H9 (cell line): Measurements from ENCODE around the gene C1orf116. TPM values are rescaled to one million over a fixed set of nuclear protein-coding genes. Genes with fewer than 3 reads are reported as not detected.
A peak's percentile ranks its signal among the peaks of the same experiment; 100 is the strongest.

Experiments
- DNase-seq: peaks from one replicate; pipeline ENCODE4 v3.0.0-alpha.2; 2017
- H2AFZ ChIP-seq: one replicate; pipeline ENCODE4 v1.6.1; 2013; ENCODE audit warnings: mild to moderate bottlenecking, low read length, control low read depth, moderate library complexity
- H2AK5ac ChIP-seq: 2 replicates; pipeline ENCODE4 v1.6.1; 2013; ENCODE audit warnings: low read length, control low read depth, mixed read lengths; ENCODE audit not compliant: insufficient read length
- H2BK120ac ChIP-seq: one replicate; pipeline ENCODE4 v1.6.1; 2013; ENCODE audit warnings: low read depth, mild to moderate bottlenecking, low read length, control low read depth, inconsistent platforms; ENCODE audit not compliant: poor library complexity, severe bottlenecking
- H2BK12ac ChIP-seq: 2 replicates; pipeline ENCODE4 v1.6.1; 2013; ENCODE audit warnings: low read length, control low read depth, mixed read lengths, low read depth; ENCODE audit not compliant: insufficient read length
- H2BK15ac ChIP-seq: 2 replicates; pipeline ENCODE4 v1.6.1; 2013; ENCODE audit warnings: low read depth, low read length, control low read depth
- H2BK20ac ChIP-seq: one replicate; pipeline ENCODE4 v1.6.1; 2013; ENCODE audit warnings: low read depth, mild to moderate bottlenecking, low read length, control low read depth, inconsistent platforms; ENCODE audit not compliant: poor library complexity, severe bottlenecking
- H2BK5ac ChIP-seq: 2 replicates; pipeline ENCODE4 v1.6.1; 2013; ENCODE audit warnings: low read length, control low read depth, mixed read lengths; ENCODE audit not compliant: insufficient read length
- H3K14ac ChIP-seq: 2 replicates; pipeline ENCODE4 v1.6.1; 2013; ENCODE audit warnings: low read length, control low read depth; ENCODE audit not compliant: insufficient read depth
- H3K18ac ChIP-seq: 2 replicates; pipeline ENCODE4 v1.6.1; 2013; ENCODE audit warnings: low read depth, mild to moderate bottlenecking, mixed read lengths, low read length, control low read depth; ENCODE audit not compliant: insufficient read length
- H3K23ac ChIP-seq: 2 replicates; pipeline ENCODE4 v1.6.1; 2013; ENCODE audit warnings: low read length, control low read depth, mixed read lengths, low read depth; ENCODE audit not compliant: insufficient read length
- H3K23me2 ChIP-seq: 2 replicates; pipeline ENCODE4 v1.6.1; 2013; ENCODE audit warnings: low read depth, mild to moderate bottlenecking, mixed read lengths, low read length, control low read depth; ENCODE audit not compliant: insufficient read length, poor library complexity, severe bottlenecking
- H3K27ac ChIP-seq: 2 replicates; pipeline ENCODE4 v1.5.1; 2013; ENCODE audit warnings: low read length, control low read depth, mixed read lengths, low read depth; ENCODE audit not compliant: insufficient read length
- H3K27me3 ChIP-seq: 2 replicates; pipeline ENCODE4 v1.6.1; 2013; ENCODE audit warnings: low read length, control low read depth, inconsistent platforms; ENCODE audit not compliant: insufficient read depth
- H3K4ac ChIP-seq: 2 replicates; pipeline ENCODE4 v1.6.1; 2013; ENCODE audit warnings: low read depth, mild to moderate bottlenecking, control low read depth, inconsistent platforms, low read length, moderate library complexity
- H3K4me1 ChIP-seq: 2 replicates; pipeline ENCODE4 v1.6.1; 2013; ENCODE audit warnings: low read length, control low read depth, inconsistent platforms; ENCODE audit not compliant: insufficient read depth
- H3K4me2 ChIP-seq: 2 replicates; pipeline ENCODE4 v1.6.1; 2013; ENCODE audit warnings: low read length, control low read depth, mixed read lengths; ENCODE audit not compliant: insufficient read length, insufficient read depth
- H3K56ac ChIP-seq: 2 replicates; pipeline ENCODE4 v1.6.1; 2013; ENCODE audit warnings: low read depth, mild to moderate bottlenecking, mixed read lengths, low read length, control low read depth; ENCODE audit not compliant: insufficient read length
- H3K79me1 ChIP-seq: 2 replicates; pipeline ENCODE4 v1.6.1; 2013; ENCODE audit warnings: low read depth, mild to moderate bottlenecking, moderate library complexity, low read length, control low read depth, inconsistent platforms; ENCODE audit not compliant: insufficient read depth, poor library complexity, severe bottlenecking
- H3K79me2 ChIP-seq: 2 replicates; pipeline ENCODE4 v1.6.1; 2013; ENCODE audit warnings: low read length, control low read depth, inconsistent platforms; ENCODE audit not compliant: insufficient read depth
- H3K9ac ChIP-seq: 2 replicates; pipeline ENCODE4 v1.6.1; 2013; ENCODE audit warnings: low read length, control low read depth, mixed read lengths; ENCODE audit not compliant: insufficient read length; ENCODE audit errors: extremely low read depth
- H3K9me3 ChIP-seq: one replicate; pipeline ENCODE4 v1.6.1; 2013; ENCODE audit warnings: low read depth, low read length, inconsistent platforms; ENCODE audit not compliant: control insufficient read depth
- H3T11ph ChIP-seq: one replicate; pipeline ENCODE4 v1.6.1; 2013; ENCODE audit warnings: mild to moderate bottlenecking, low read length, control low read depth, inconsistent platforms
- H4K20me1 ChIP-seq: one replicate; pipeline ENCODE4 v1.6.1; 2013; ENCODE audit not compliant: control insufficient read depth, insufficient read length, insufficient read depth
- H4K5ac ChIP-seq: 2 replicates; pipeline ENCODE4 v1.6.1; 2013; ENCODE audit warnings: low read depth, mild to moderate bottlenecking, mixed read lengths, low read length, control low read depth; ENCODE audit not compliant: insufficient read length
- H4K8ac ChIP-seq: replicated peaks from 2 replicates; pipeline ENCODE4 v1.6.1; 2013; ENCODE audit warnings: low read length, control low read depth, mixed read lengths, low read depth; ENCODE audit not compliant: insufficient read length
- H4K91ac ChIP-seq: 2 replicates; pipeline ENCODE4 v1.6.1; 2013; ENCODE audit warnings: low read depth, mild to moderate bottlenecking, moderate library complexity, mixed read lengths, low read length, control low read depth; ENCODE audit not compliant: insufficient read length
- H3K27ac Mint-ChIP-seq, 3 experiments: 2 replicates in 2 of 3; 3 replicates in 1 of 3; pipeline ENCODE4 v1.8.0; 2020 to 2021; ENCODE audit warnings: mixed read lengths in 3 of 3, mild to moderate bottlenecking in 1 of 3, moderate library complexity in 1 of 3
- H3K27me3 Mint-ChIP-seq: 2 replicates; pipeline ENCODE4 v1.8.0; 2021; ENCODE audit warnings: low read depth, mild to moderate bottlenecking, moderate library complexity, mixed read lengths
- H3K36me3 Mint-ChIP-seq, 3 experiments: 2 replicates in 2 of 3; 3 replicates in 1 of 3; pipeline ENCODE4 v1.8.0; 2020 to 2021; ENCODE audit warnings: low read depth in 3 of 3, mixed read lengths in 3 of 3; ENCODE audit not compliant: insufficient read depth in 1 of 3
- H3K4me1 Mint-ChIP-seq, 2 experiments: 2 replicates each; pipeline ENCODE4 v1.8.0; 2020; ENCODE audit warnings: mixed read lengths in 2 of 2
- H3K4me3 Mint-ChIP-seq, 2 experiments: 2 replicates in 1 of 2; 3 replicates in 1 of 2; pipeline ENCODE4 v1.8.0; 2020 to 2021; ENCODE audit warnings: mild to moderate bottlenecking in 2 of 2, mixed read lengths in 2 of 2, moderate library complexity in 1 of 2
- H3K9me3 Mint-ChIP-seq, 2 experiments: 2 replicates in 1 of 2; 3 replicates in 1 of 2; pipeline ENCODE4 v1.8.0; 2020; ENCODE audit warnings: mild to moderate bottlenecking in 2 of 2, mixed read lengths in 2 of 2, moderate library complexity in 1 of 2
- WGBS: extraction: QIAGEN DNeasy Blood & Tissue Kit; methylation state at CpG from one replicate; pipeline ENCODE4 v1.1.7; 2013; ENCODE audit warnings: missing lambda C conversion rate, low lambda C conversion rate, mixed read lengths; ENCODE audit not compliant: insufficient read length; ENCODE audit errors: extremely low coverage; 5-methylcytosine and 5-hydroxymethylcytosine counted together
- total RNA-seq: library from RNA; stranded (reverse); gene quantifications from 2 replicates; pipeline ENCODE4 v1.2.1, GENCODE V29; 2021
- TF ChIP-seq, protein P1 (sequence below): fragments of 200-600 bp; sonication (generic); conservative IDR thresholded peaks from 3 replicates; pipeline ENCODE4 v1.8.0; 2021; ENCODE audit warnings: antibody characterized with exemption, mild to moderate bottlenecking

The C1orf116 gene
- total RNA-seq, 1 experiment from 2014 or later = 0.48 TPM

DNA sequence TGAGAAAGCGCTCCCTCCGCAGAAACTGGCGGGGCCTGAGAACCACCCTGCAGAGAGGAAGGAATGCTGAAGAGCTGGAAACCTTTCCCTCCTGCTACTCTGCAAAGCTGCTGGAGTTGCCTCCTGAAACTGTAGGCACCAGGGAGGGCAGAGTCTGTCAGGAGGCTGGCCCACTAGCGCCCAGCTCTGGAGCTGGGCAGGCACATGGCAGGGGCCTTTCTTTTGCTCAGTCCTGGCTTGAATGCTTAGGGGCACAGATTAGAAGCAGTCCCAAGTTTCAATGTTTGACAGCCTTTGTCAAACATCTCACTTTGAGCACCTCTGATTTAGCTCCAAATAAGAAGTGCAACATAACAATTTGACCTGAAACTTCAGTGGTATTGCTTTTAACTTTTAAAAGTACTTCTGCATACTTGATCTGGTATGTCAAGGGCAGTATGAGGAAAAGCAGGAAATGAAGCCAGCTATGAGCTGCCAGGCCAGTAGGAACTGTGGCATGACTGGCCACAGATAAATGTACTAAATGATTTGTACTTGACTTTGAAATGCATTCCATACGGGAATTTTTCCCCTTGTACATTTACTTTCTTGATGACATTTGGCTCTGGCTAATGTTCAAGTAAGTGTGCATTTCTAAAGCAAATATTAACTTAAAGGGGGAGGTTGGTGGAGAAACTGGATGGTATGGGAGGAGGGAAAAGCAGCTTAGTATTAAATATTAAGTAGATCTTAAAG, 7.2 kb downstream of the C1orf116 start:
- Histone ChIP-seq H3K79me2 (no peaks in the 10 kb centered on the region), H3K27me3 (no peaks in the 10 kb centered on the region), H2BK120ac (no peak overlapping the region), H3K56ac (no peak overlapping the region), H3K14ac (no peak overlapping the region), H2BK12ac (no peak overlapping the region), H3K23ac (no peak overlapping the region), H3K23me2 (no peaks in the 10 kb centered on the region), H2AK5ac (no peak overlapping the region), H3K4ac (no peak overlapping the region), H3K4me1 (peaks cover 10% of the 10 kb centered on the region; the same call in 1 of the 2 replicates), H3K79me1 (no peaks in the 10 kb centered on the region), H2BK15ac (no peak overlapping the region), H3K27ac (no peak overlapping the region), H4K91ac (no peak overlapping the region), H3K9ac (no peak overlapping the region), H2BK5ac (no peak overlapping the region), H4K5ac (no peak overlapping the region), H2AFZ (no peak overlapping the region), H4K8ac (no peak overlapping the region), H2BK20ac (no peak overlapping the region), H3K9me3 (no peaks in the 10 kb centered on the region), H3K18ac (no peak overlapping the region), H4K20me1 (no peaks in the 10 kb centered on the region), H3K4me2 (no peak overlapping the region), H3T11ph (no peak overlapping the region)
- TF ChIP-seq, protein P1, sequence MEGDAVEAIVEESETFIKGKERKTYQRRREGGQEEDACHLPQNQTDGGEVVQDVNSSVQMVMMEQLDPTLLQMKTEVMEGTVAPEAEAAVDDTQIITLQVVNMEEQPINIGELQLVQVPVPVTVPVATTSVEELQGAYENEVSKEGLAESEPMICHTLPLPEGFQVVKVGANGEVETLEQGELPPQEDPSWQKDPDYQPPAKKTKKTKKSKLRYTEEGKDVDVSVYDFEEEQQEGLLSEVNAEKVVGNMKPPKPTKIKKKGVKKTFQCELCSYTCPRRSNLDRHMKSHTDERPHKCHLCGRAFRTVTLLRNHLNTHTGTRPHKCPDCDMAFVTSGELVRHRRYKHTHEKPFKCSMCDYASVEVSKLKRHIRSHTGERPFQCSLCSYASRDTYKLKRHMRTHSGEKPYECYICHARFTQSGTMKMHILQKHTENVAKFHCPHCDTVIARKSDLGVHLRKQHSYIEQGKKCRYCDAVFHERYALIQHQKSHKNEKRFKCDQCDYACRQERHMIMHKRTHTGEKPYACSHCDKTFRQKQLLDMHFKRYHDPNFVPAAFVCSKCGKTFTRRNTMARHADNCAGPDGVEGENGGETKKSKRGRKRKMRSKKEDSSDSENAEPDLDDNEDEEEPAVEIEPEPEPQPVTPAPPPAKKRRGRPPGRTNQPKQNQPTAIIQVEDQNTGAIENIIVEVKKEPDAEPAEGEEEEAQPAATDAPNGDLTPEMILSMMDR = no peak
- no peak overlapping the region for H3K27ac Mint-ChIP-seq
- H3K27me3 Mint-ChIP-seq = no peaks in the 10 kb centered on the region
- H3K4me3 Mint-ChIP-seq = no peak overlapping the region
- peak; percentile 60 for DNase-seq
- WGBS = no CpG with 5 or more reads among the region's 5 CpGs
- H3K9me3 Mint-ChIP-seq = no peaks in the 10 kb centered on the region
- H3K36me3 Mint-ChIP-seq = peaks cover 0 to 2% (median 0%) of the 10 kb centered on the region in 3 experiments; a peak in 2 of 7 replicates
- H3K4me1 Mint-ChIP-seq = peaks cover 22 to 28% of the 10 kb centered on the region in 2 experiments
